PC-3 (cell line): ENCODE data around the gene URB1. TPM values are rescaled to one million over a fixed set of nuclear protein-coding genes. Genes with fewer than 3 reads are reported as not detected.

Experiments used
- ATAC-seq: fragments of 200-7000 bp; cut with Tn5 transposase; 2 replicates; pipeline ENCODE4 v1.9.1; 2020; ENCODE audit warnings: mild to moderate bottlenecking, moderate library complexity
- BruUV-seq: library from RNA; stranded (reverse); fragments of 400-500 nt; replicated peaks from 2 replicates; lab custom pipeline; 2021; lab: Mats Ljungman, UMichigan
- CTCF ChIA-PET: fragments of 300-600 bp; sonication (Branson Sonifier 250); formaldehyde crosslinking; loops from one replicate; lab custom pipeline; 2022; ENCODE audit warnings: antibody characterized with exemption; lab: Charles Lee
- POLR2A ChIA-PET: fragments of 300-600 bp; sonication (Branson Sonifier 250); formaldehyde crosslinking; loops from one replicate; lab custom pipeline; 2022; ENCODE audit warnings: antibody characterized with exemption; ENCODE audit not compliant: unreplicated experiment; lab: Charles Lee
- DNase-seq: peaks from one replicate; pipeline ENCODE4 v3.0.0-alpha.2; 2015
- H2AFZ ChIP-seq: fragments of 300-600 bp; sonication (generic); 2 replicates; pipeline ENCODE4 v1.6.0; 2016; ENCODE audit warnings: antibody characterized with exemption, low read length
- H3F3A ChIP-seq: fragments of 300-600 bp; sonication (generic); one replicate; pipeline ENCODE4 v1.6.0; 2017; ENCODE audit warnings: antibody characterized with exemption, low read length, control low read depth, mild to moderate bottlenecking; ENCODE audit not compliant: unreplicated experiment
- H3K27ac ChIP-seq: fragments of 300-600 bp; sonication (generic); 2 replicates; pipeline ENCODE4 v1.5.1; 2016; ENCODE audit warnings: mild to moderate bottlenecking, low read length
- H3K27me3 ChIP-seq: fragments of 300-600 bp; sonication (generic); 2 replicates; pipeline ENCODE4 v1.6.1; 2016; ENCODE audit warnings: low read length, mixed read lengths
- H3K36me3 ChIP-seq: fragments of 300-600 bp; sonication (generic); 2 replicates; pipeline ENCODE4 v1.6.1; 2016; ENCODE audit warnings: low read depth, mixed run types, low read length, mixed read lengths
- H3K4me1 ChIP-seq: fragments of 300-600 bp; sonication (generic); 2 replicates; pipeline ENCODE4 v1.5.1; 2016; ENCODE audit warnings: low read length; ENCODE audit not compliant: insufficient read depth
- H3K4me2 ChIP-seq: fragments of 300-600 bp; sonication (generic); 2 replicates; pipeline ENCODE4 v1.6.0; 2016; ENCODE audit warnings: low read length
- H3K4me3 ChIP-seq: fragments of 300-600 bp; sonication (generic); 2 replicates; pipeline ENCODE4 v1.5.1; 2016; ENCODE audit warnings: mild to moderate bottlenecking, low read length, mixed read lengths
- H3K79me2 ChIP-seq: fragments of 300-600 bp; sonication (generic); 2 replicates; pipeline ENCODE4 v1.6.1; 2017; ENCODE audit warnings: low read length, mixed read lengths
- H3K9ac ChIP-seq: fragments of 300-600 bp; sonication (generic); 2 replicates; pipeline ENCODE4 v1.6.0; 2016; ENCODE audit warnings: mild to moderate bottlenecking, low read length
- H3K9me2 ChIP-seq: fragments of 300-600 bp; sonication (generic); replicated peaks from 2 replicates; pipeline ENCODE4 v1.6.1; 2016; ENCODE audit warnings: mixed run types, low read length, mixed read lengths
- H3K9me3 ChIP-seq: fragments of 300-600 bp; sonication (generic); 2 replicates; pipeline ENCODE4 v1.6.1; 2016; ENCODE audit warnings: low read length, mixed read lengths
- H4K20me1 ChIP-seq: fragments of 300-600 bp; sonication (generic); 2 replicates; pipeline ENCODE4 v1.6.1; 2016; ENCODE audit warnings: low read length, mixed read lengths
- EZH2 ChIP-seq: fragments of 300-600 bp; sonication (generic); IDR thresholded peaks from one replicate; pipeline ENCODE4 v1.6.1; 2017; ENCODE audit warnings: antibody characterized with exemption, mild to moderate bottlenecking, low read length; ENCODE audit not compliant: unreplicated experiment
- EZH2phosphoT487 ChIP-seq: fragments of 300-600 bp; sonication (generic); IDR thresholded peaks from 2 replicates; pipeline ENCODE4 v1.6.1; 2018; ENCODE audit warnings: mild to moderate bottlenecking, antibody characterized with exemption, low read length, borderline replicate concordance
- intact Hi-C: fragments of 100-400 bp; cut with micrococcal nuclease; formaldehyde crosslinking; loops from 2 replicates; pipeline ENCODE4 v1.9.0; 2023
- total RNA-seq: library from RNA; depleted of rRNA; stranded (reverse); fragments of >200 nt; gene quantifications from 2 replicates; pipeline ENCODE4 v1.2.3, GENCODE V29; 2014
- TF ChIP-seq, protein P1 (sequence below): fragments of 300-600 bp; sonication (generic); conservative IDR thresholded peaks from 2 replicates; pipeline ENCODE4 v1.5.1; 2017; ENCODE audit warnings: antibody characterized with exemption, low read depth, mild to moderate bottlenecking, low read length

Gene URB1
- total RNA-seq, 1 experiment from 2014 or later: 27.8 TPM

DNA sequence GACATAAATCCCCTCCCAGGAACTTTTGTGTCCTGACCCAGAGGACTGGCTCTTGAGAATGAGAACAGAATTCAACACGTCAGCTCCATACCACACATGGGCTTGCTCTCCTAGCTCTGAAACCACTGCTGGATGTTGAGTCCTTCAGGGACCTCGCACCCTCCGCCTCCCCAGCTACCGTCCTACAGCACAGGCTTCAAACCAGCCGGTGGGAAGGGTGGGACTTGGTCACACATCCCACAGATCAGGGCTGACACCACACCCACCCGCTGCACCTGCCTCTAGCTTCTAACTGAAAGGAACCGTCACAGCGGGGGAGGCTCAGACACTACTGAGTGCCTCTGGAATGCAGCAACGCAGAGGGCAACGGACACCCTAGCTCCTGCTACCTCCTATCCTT, 70.1 kb downstream of the URB1 start:
- no peak for ATAC-seq
- no peaks in the 10 kb centered on the region for H3F3A ChIP-seq
- H3K9me2 ChIP-seq: no peaks in the 10 kb centered on the region
- H4K20me1 ChIP-seq: no peaks in the 10 kb centered on the region
- intact Hi-C loops: no loop called here
- H3K36me3 ChIP-seq: peaks cover 89% of the 10 kb centered on the region
- H3K27me3 ChIP-seq: no peaks in the 10 kb centered on the region
- no peak for TF ChIP-seq EZH2phosphoT487
- TF ChIP-seq, protein P1, sequence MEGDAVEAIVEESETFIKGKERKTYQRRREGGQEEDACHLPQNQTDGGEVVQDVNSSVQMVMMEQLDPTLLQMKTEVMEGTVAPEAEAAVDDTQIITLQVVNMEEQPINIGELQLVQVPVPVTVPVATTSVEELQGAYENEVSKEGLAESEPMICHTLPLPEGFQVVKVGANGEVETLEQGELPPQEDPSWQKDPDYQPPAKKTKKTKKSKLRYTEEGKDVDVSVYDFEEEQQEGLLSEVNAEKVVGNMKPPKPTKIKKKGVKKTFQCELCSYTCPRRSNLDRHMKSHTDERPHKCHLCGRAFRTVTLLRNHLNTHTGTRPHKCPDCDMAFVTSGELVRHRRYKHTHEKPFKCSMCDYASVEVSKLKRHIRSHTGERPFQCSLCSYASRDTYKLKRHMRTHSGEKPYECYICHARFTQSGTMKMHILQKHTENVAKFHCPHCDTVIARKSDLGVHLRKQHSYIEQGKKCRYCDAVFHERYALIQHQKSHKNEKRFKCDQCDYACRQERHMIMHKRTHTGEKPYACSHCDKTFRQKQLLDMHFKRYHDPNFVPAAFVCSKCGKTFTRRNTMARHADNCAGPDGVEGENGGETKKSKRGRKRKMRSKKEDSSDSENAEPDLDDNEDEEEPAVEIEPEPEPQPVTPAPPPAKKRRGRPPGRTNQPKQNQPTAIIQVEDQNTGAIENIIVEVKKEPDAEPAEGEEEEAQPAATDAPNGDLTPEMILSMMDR: no peak
- no peak for TF ChIP-seq EZH2
- DNase-seq: no peak
- no peak overlapping the region for H3K4me2 ChIP-seq
- no peak overlapping the region for H2AFZ ChIP-seq
- POLR2A ChIA-PET: no interaction called here
- no peak overlapping the region for H3K9ac ChIP-seq
- no peak overlapping the region for H3K27ac ChIP-seq
- BruUV-seq: no TSS peak
- CTCF ChIA-PET: no interaction called here
- H3K4me3 ChIP-seq: no peak overlapping the region
- H3K79me2 ChIP-seq: no peaks in the 10 kb centered on the region
- H3K4me1 ChIP-seq: no peaks in the 10 kb centered on the region
- H3K9me3 ChIP-seq: no peaks in the 10 kb centered on the region

DNA sequence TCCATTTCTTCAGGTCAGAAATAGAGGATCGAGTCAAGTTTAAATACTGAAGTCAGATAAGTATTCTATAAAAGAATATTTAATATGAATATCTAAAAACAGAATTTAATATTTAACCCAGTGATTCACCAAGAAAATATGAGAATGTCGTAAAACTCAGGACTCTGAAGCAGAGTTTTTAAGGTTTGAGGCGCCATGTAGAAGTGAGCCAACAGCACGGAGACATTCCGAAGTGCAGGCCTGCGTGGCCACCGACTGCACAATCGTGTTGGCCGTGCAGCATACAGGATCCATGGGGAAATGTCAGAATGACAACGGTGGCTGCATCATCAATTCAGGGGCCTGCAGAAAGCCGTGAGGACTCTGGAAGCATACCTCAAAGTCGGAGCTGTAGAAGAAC, 70.7 kb downstream of the URB1 start:
- H4K20me1 ChIP-seq: no peaks in the 10 kb centered on the region
- no peaks in the 10 kb centered on the region for H3K9me3 ChIP-seq
- DNase-seq (peak; percentile 29), ATAC-seq (peak; percentile 75)
- TF ChIP-seq EZH2phosphoT487: no peak
- TF ChIP-seq, protein P1: no peak
- no peak for TF ChIP-seq EZH2
- no peaks in the 10 kb centered on the region for H3F3A ChIP-seq
- H3K27ac ChIP-seq: no peak overlapping the region
- BruUV-seq: no TSS peak
- intact Hi-C loops: no loop called here
- no peaks in the 10 kb centered on the region for H3K9me2 ChIP-seq
- no peaks in the 10 kb centered on the region for H3K27me3 ChIP-seq
- ChIA-PET CTCF (no interaction called here), POLR2A (no interaction called here)
- H3K9ac ChIP-seq: no peak overlapping the region
- H3K4me3 ChIP-seq: no peak overlapping the region
- H3K4me2 ChIP-seq: no peak overlapping the region
- no peaks in the 10 kb centered on the region for H3K79me2 ChIP-seq
- H3K36me3 ChIP-seq: peaks cover 92% of the 10 kb centered on the region
- no peaks in the 10 kb centered on the region for H3K4me1 ChIP-seq
- H2AFZ ChIP-seq: no peak overlapping the region

DNA sequence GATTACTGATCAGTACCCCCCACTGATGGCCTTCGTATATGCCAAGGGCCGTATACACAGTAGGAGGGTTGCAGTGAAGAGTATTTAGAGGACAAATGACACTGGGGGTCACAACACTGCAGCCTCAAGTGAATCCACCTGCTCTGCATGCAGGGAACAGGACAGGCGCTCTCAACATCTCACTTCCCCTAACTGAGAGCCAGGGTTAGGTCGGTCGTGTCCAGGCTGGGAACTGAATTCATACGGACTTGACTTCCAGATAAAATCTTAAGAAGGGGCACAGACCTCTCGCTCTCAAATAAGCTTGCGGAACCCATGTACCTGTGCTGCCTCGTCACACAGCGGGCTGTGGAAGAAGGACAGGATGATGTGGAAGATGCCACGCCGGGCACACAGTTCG, 71.3 kb downstream of the URB1 start:
- TF ChIP-seq EZH2phosphoT487 (no peak), EZH2 (no peak)
- TF ChIP-seq, protein P1: no peak
- Histone ChIP-seq H3K36me3 (peaks cover 95% of the 10 kb centered on the region), H3K27me3 (no peaks in the 10 kb centered on the region), H3K9me2 (no peaks in the 10 kb centered on the region), H2AFZ (no peak overlapping the region), H3K27ac (no peak overlapping the region), H3K9ac (no peak overlapping the region), H3K9me3 (no peaks in the 10 kb centered on the region), H3K4me2 (no peak overlapping the region), H4K20me1 (no peaks in the 10 kb centered on the region), H3K4me1 (no peaks in the 10 kb centered on the region), H3K4me3 (no peak overlapping the region), H3K79me2 (no peaks in the 10 kb centered on the region), H3F3A (no peaks in the 10 kb centered on the region)
- DNase-seq (no peak), ATAC-seq (no peak)
- intact Hi-C loops: no loop called here
- POLR2A ChIA-PET: no interaction called here
- no TSS peak for BruUV-seq
- CTCF ChIA-PET: no interaction called here
